DMS153 (cell line): ENCODE measurements around the gene PROCR.
A peak's percentile ranks its signal among the peaks of the same experiment; 100 is the strongest.
"Not testable (repeated sequence)": the region's sequence is repeated elsewhere in the genome, so short reads cannot be mapped to it uniquely, and the experiment has no call there.

Source experiments
- DNase-seq: peaks from one replicate; lab custom pipeline; 2025; lab: John Stamatoyannopoulos, UW

Gene PROCR

GRCh38 chr20:35171753-35172433 is at the start of gene PROCR:
Gene PROCR, plus strand, starts transcription at chr20:35172072. Its CDS starts 83 bp downstream, at chr20:35172155.
- DNase-seq = peak; percentile 28

- DNase-seq = no peak
Observed at GRCh38 chr20:35122756-35123405, 49.0 kb upstream of the PROCR start.

GRCh38 chr20:35125753-35126152 is 46.1 kb upstream of the PROCR start:
- no peak for DNase-seq

GRCh38 chr20:35129647-35130069 is 42.2 kb upstream of the PROCR start:
- DNase-seq = peak; percentile 16

- no peak for DNase-seq
Observed at GRCh38 chr20:35131934-35132333, 39.9 kb upstream of the PROCR start.

- DNase-seq = no peak
Observed at GRCh38 chr20:35133031-35133430, 38.8 kb upstream of the PROCR start.

- DNase-seq = no peak
Observed at GRCh38 chr20:35133735-35134134, 38.1 kb upstream of the PROCR start.

- DNase-seq = no peak
Observed at GRCh38 chr20:35134472-35134871, 37.4 kb upstream of the PROCR start.

- no peak for DNase-seq
Observed at GRCh38 chr20:35134880-35135279, 37.0 kb upstream of the PROCR start.

GRCh38 chr20:35135867-35136586 is 35.8 kb upstream of the PROCR start:
- DNase-seq = no peak

- no peak for DNase-seq
Observed at GRCh38 chr20:35144694-35145093, 27.2 kb upstream of the PROCR start.

GRCh38 chr20:35145141-35145564 is 26.7 kb upstream of the PROCR start:
- DNase-seq = peak; percentile 40

GRCh38 chr20:35146299-35146919 is 25.5 kb upstream of the PROCR start:
- DNase-seq = no peak

GRCh38 chr20:35146920-35147574 is 24.8 kb upstream of the PROCR start, which contains the start of gene EDEM2:
Gene EDEM2, minus strand, starts transcription at chr20:35147336. Its CDS starts 78 bp downstream, at chr20:35147258.
- peak; percentile 89 for DNase-seq

GRCh38 chr20:35147575-35148071 is 24.2 kb upstream of the PROCR start:
- not testable (repeated sequence) for DNase-seq

- no peak for DNase-seq
Observed at GRCh38 chr20:35150846-35151579, 20.9 kb upstream of the PROCR start.

- DNase-seq = no peak
Observed at GRCh38 chr20:35151736-35152135, 20.1 kb upstream of the PROCR start.

- DNase-seq = no peak
Observed at GRCh38 chr20:35155936-35156335, 15.9 kb upstream of the PROCR start.

GRCh38 chr20:35156978-35157377 is 14.9 kb upstream of the PROCR start:
- no peak for DNase-seq

GRCh38 chr20:35160341-35160740 is 11.5 kb upstream of the PROCR start:
- not testable (repeated sequence) for DNase-seq

GRCh38 chr20:35164531-35164930 is 7.3 kb upstream of the PROCR start:
- DNase-seq = not testable (repeated sequence)
